ENCODE results near the gene PHIP.

- TF ChIP-seq BRD4 (IDR thresholded peaks at IDR 0.05) (no peak), SP2 (IDR thresholded peaks at IDR 0.05; ENCODE audit: extremely low read depth, low read depth, low read length, poor library complexity, severe bottlenecking) (no peak), JUND (IDR thresholded peaks at IDR 0.05; ENCODE audit: borderline replicate concordance, low read depth, low read length) (no peak), JUND (tag; IDR thresholded peaks at IDR 0.05; ENCODE audit: borderline replicate concordance, low read depth, low read length) (no peak), ZNF76 (CRISPR knock-in tag; IDR thresholded peaks at IDR 0.05; ENCODE audit: borderline replicate concordance) (no peak), SETDB1 (IDR thresholded peaks at IDR 0.05; ENCODE audit: low read length) (no peak), E2F6 (IDR thresholded peaks at IDR 0.05; ENCODE audit: borderline replicate concordance in 1 of 2, extremely low read depth in 1 of 2, insufficient read depth in 1 of 2, insufficient read length in 1 of 2, low read depth in 1 of 2, low read length in 1 of 2, poor library complexity in 1 of 2, severe bottlenecking in 1 of 2) (no peak), THRB (CRISPR knock-in tag; conservative IDR thresholded peaks at IDR 0.05) (no peak), POLR2A (conservative IDR thresholded peaks at IDR 0.05) (no peak)
These were observed 129.3 kb downstream of the PHIP start for GRCh38 chr6:78948785-78949184.

All from K562 (cell line).